SK-N-SH treated with all-trans-retinoic acid at 6 μM for 48 hours (cell line): ENCODE measurements around the gene TRIM71.

Source experiments
- CREB5 ChIP-seq: fragments of 250-450 bp; sonication (Bioruptor Pico); IDR thresholded peaks from 2 replicates; pipeline ENCODE4 v1.5.1; 2020; ENCODE audit warnings: low read depth, mild to moderate bottlenecking, moderate library complexity
- CSDC2 ChIP-seq: fragments of 250-450 bp; sonication (Bioruptor Pico); IDR thresholded peaks from 2 replicates; pipeline ENCODE4 v1.5.0; 2020; ENCODE audit warnings: mild to moderate bottlenecking, moderate library complexity
- GLIS3 ChIP-seq: fragments of 250-450 bp; sonication (Bioruptor Pico); IDR thresholded peaks from 2 replicates; pipeline ENCODE4 v1.5.0; 2020; ENCODE audit warnings: mild to moderate bottlenecking, moderate library complexity
- ISL1 ChIP-seq: fragments of 250-450 bp; sonication (Bioruptor Pico); IDR thresholded peaks from 2 replicates; pipeline ENCODE4 v2.1.2; 2022; ENCODE audit warnings: mild to moderate bottlenecking, moderate library complexity
- OSR1 ChIP-seq: fragments of 250-450 bp; sonication (Bioruptor Pico); IDR thresholded peaks from 2 replicates; pipeline ENCODE4 v1.8.0; 2022; ENCODE audit warnings: moderate library complexity, mild to moderate bottlenecking, inconsistent platforms
- POU6F1 ChIP-seq: fragments of 250-450 bp; sonication (Bioruptor Pico); IDR thresholded peaks from 2 replicates; pipeline ENCODE4 v1.8.0; 2021; ENCODE audit warnings: low read depth, mild to moderate bottlenecking, moderate library complexity, borderline replicate concordance
- TCF4 ChIP-seq: fragments of 250-450 bp; sonication (Bioruptor Pico); IDR thresholded peaks from 2 replicates; pipeline ENCODE4 v1.8.0; 2021; ENCODE audit warnings: mild to moderate bottlenecking, moderate library complexity, borderline replicate concordance
- TOX ChIP-seq: fragments of 250-450 bp; sonication (Bioruptor Pico); IDR thresholded peaks from 2 replicates; pipeline ENCODE4 v1.8.0; 2021; ENCODE audit warnings: mild to moderate bottlenecking, moderate library complexity, borderline replicate concordance
- ZC3H10 ChIP-seq: fragments of 250-450 bp; sonication (Bioruptor Pico); IDR thresholded peaks from 2 replicates; pipeline ENCODE4 v1.5.1; 2021; ENCODE audit warnings: mild to moderate bottlenecking, moderate library complexity
- ZFP3 ChIP-seq: fragments of 250-450 bp; sonication (Bioruptor Pico); IDR thresholded peaks from 2 replicates; pipeline ENCODE4 v1.5.0; 2020; ENCODE audit warnings: mild to moderate bottlenecking, moderate library complexity
- ZFP30 ChIP-seq: fragments of 450-650 bp; formaldehyde crosslinking; IDR thresholded peaks from 2 replicates; pipeline ENCODE4 v1.5.0; 2022; ENCODE audit warnings: mild to moderate bottlenecking, moderate library complexity
- ZNF70 ChIP-seq: fragments of 450-650 bp; formaldehyde crosslinking; IDR thresholded peaks from 2 replicates; pipeline ENCODE4 v1.5.0; 2020; ENCODE audit warnings: mild to moderate bottlenecking, moderate library complexity

- no peak for TF ChIP-seq ZNF70
- TF ChIP-seq ZFP3 (CRISPR knock-in tag) = no peak
- TF ChIP-seq TCF4 (CRISPR knock-in tag) = no peak
- TF ChIP-seq CREB5 (CRISPR knock-in tag) = no peak
- TF ChIP-seq OSR1 = no peak
- TF ChIP-seq GLIS3 (CRISPR knock-in tag) = no peak
- TF ChIP-seq ZFP30 = no peak
- TF ChIP-seq POU6F1 = no peak
- TF ChIP-seq CSDC2 = no peak
- no peak for TF ChIP-seq ISL1
- TF ChIP-seq TOX = no peak
- TF ChIP-seq ZC3H10 (CRISPR knock-in tag) = no peak
These were observed 3.3 kb downstream of the TRIM71 start for GRCh38 chr3:32820971-32821685.
